KMS-11 (cell line): ENCODE results near the gene TLCD3B.

Source experiments
- H2AFZ ChIP-seq: fragments of 200-600 bp; sonication (generic); 2 replicates; pipeline ENCODE4 v1.6.1; 2016; ENCODE audit warnings: antibody characterized with exemption, mixed run types, low read depth
- H3K27ac ChIP-seq: fragments of 200-600 bp; sonication (generic); 2 replicates; pipeline ENCODE4 v1.6.1; 2016; ENCODE audit warnings: mild to moderate bottlenecking, mixed run types
- H3K27me3 ChIP-seq: fragments of 200-600 bp; sonication (generic); 2 replicates; pipeline ENCODE4 v1.6.1; 2017; ENCODE audit warnings: mild to moderate bottlenecking, low read depth, mixed run types, moderate library complexity; ENCODE audit not compliant: insufficient read depth
- H3K36me3 ChIP-seq: fragments of 200-600 bp; sonication (generic); 2 replicates; pipeline ENCODE4 v1.6.1; 2017; ENCODE audit warnings: mild to moderate bottlenecking, mixed run types; ENCODE audit not compliant: insufficient read depth
- H3K4me1 ChIP-seq: fragments of 200-600 bp; sonication (generic); 2 replicates; pipeline ENCODE4 v1.6.1; 2016; ENCODE audit warnings: mild to moderate bottlenecking, low read depth, mixed run types; ENCODE audit not compliant: poor library complexity, severe bottlenecking
- H3K4me2 ChIP-seq: fragments of 200-600 bp; sonication (generic); 2 replicates; pipeline ENCODE4 v1.7.0; 2016; ENCODE audit warnings: mild to moderate bottlenecking, mixed run types
- H3K4me3 ChIP-seq: fragments of 200-600 bp; sonication (generic); IDR thresholded peaks from 2 replicates; pipeline ENCODE4 v1.6.1; 2017; ENCODE audit warnings: low read depth, low read length, mixed read lengths; ENCODE audit not compliant: insufficient read depth
- H3K79me2 ChIP-seq: fragments of 200-600 bp; sonication (generic); 2 replicates; pipeline ENCODE4 v1.6.1; 2016; ENCODE audit warnings: low read depth, mixed run types; ENCODE audit not compliant: insufficient read depth
- H3K9ac ChIP-seq: fragments of 200-600 bp; sonication (generic); 2 replicates; pipeline ENCODE4 v1.6.1; 2016; ENCODE audit warnings: mild to moderate bottlenecking, mixed run types
- H4K20me1 ChIP-seq: fragments of 200-600 bp; sonication (generic); 2 replicates; pipeline ENCODE4 v1.6.1; 2016; ENCODE audit warnings: mild to moderate bottlenecking, mixed run types; ENCODE audit not compliant: insufficient read depth
- TF ChIP-seq, protein P1 (sequence below): fragments of 200-600 bp; sonication (generic); conservative IDR thresholded peaks from 2 replicates; pipeline ENCODE4 v1.6.1; 2017; ENCODE audit warnings: low read depth, mild to moderate bottlenecking, antibody characterized with exemption, low read length, moderate library complexity, mixed read lengths

TLCD3B gene

DNA sequence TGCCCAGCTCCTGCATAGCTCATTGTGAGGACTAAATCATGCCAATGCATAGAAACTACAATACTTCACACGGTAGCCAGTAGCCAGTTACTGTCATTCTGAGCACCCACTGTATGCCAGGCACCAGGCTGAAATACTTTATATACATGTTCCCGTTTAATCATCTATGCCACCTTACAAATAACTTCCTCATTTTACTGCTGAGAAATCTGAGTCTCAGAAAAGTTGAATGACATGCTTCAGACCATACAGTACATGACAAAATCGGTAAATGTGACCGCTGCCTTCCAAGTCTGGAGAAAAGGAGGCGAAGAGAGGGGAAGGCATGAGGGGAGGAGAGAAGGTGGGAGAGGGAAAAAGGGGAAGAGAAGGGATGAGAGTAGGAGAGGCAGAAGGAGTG lies 9.2 kb upstream of the TLCD3B start:
- Histone ChIP-seq H3K36me3 (no peaks in the 10 kb centered on the region), H3K9ac (no peak overlapping the region), H3K79me2 (no peaks in the 10 kb centered on the region), H3K4me2 (no peak overlapping the region), H3K4me3 (no peak overlapping the region), H3K27me3 (peaks cover 5% of the 10 kb centered on the region; the same call in 1 of the 2 replicates), H4K20me1 (no peaks in the 10 kb centered on the region), H2AFZ (no peak overlapping the region), H3K27ac (no peak overlapping the region), H3K4me1 (no peaks in the 10 kb centered on the region)
- TF ChIP-seq, protein P1, sequence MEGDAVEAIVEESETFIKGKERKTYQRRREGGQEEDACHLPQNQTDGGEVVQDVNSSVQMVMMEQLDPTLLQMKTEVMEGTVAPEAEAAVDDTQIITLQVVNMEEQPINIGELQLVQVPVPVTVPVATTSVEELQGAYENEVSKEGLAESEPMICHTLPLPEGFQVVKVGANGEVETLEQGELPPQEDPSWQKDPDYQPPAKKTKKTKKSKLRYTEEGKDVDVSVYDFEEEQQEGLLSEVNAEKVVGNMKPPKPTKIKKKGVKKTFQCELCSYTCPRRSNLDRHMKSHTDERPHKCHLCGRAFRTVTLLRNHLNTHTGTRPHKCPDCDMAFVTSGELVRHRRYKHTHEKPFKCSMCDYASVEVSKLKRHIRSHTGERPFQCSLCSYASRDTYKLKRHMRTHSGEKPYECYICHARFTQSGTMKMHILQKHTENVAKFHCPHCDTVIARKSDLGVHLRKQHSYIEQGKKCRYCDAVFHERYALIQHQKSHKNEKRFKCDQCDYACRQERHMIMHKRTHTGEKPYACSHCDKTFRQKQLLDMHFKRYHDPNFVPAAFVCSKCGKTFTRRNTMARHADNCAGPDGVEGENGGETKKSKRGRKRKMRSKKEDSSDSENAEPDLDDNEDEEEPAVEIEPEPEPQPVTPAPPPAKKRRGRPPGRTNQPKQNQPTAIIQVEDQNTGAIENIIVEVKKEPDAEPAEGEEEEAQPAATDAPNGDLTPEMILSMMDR: no peak

DNA sequence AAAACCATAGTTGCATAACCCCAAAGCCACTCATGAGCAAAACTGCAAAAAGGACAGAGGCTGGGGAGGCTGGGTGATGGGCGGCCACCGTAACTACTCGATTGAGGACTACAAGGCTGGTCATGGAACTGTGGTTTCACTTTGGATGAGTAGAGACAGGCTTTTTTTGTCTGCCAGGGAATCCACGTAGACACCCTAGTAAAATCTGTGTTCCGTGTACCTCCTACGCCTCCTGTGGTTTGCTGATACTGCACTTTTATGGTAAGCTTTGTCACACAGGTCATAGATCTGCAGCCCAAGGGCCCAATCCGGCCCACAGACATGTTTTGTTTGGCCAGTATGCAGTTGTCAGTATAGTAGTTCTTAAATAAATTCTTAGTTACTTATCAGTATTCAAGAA lies 2.2 kb upstream of the TLCD3B start:
- no peak overlapping the region for H3K4me2 ChIP-seq
- H3K36me3 ChIP-seq: no peaks in the 10 kb centered on the region
- H3K4me3 ChIP-seq: no peak overlapping the region
- H3K27ac ChIP-seq: no peak overlapping the region
- no peak overlapping the region for H3K9ac ChIP-seq
- H4K20me1 ChIP-seq: no peaks in the 10 kb centered on the region
- no peaks in the 10 kb centered on the region for H3K79me2 ChIP-seq
- peaks cover 51% of the 10 kb centered on the region for H3K27me3 ChIP-seq
- H2AFZ ChIP-seq: no peak overlapping the region
- TF ChIP-seq, protein P1: no peak
- H3K4me1 ChIP-seq: peaks cover 3% of the 10 kb centered on the region

DNA sequence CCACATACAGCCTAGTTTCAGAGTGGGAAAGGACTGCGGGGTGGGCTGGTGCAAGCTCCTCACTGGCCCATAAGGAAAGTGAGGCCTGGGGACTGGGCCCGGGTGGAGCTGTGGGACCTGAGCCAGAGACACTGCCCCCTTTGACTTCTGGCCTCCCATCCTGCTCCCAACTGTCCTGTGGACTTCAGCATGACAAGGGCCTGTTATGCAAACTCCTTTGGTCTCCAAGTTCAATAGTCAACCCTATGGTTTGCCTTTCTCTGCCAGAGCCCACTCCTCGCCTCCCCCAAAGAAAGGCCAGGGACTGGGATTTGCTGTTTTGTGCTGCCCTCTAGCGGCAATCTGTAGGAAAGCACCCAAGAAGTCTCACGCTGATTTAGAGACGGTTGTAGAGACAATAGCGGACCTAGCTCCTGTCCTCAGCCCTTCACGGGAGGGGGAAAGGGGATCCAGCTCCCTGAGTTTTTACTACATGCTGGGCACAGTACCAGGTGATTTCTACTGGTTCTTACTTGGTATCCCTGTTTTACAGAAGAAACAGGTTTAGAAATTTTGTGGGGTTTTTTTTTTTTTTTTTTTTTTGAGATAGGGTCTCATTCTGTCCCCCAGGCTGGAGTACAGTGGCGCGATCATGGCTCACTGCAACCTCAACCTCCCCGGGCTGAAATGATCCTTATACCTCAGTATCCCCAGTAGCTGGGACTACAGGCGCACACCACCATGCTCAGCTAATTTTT lies 1.2 kb upstream of the TLCD3B start:
- Histone ChIP-seq H3K27ac (no peak overlapping the region), H4K20me1 (no peaks in the 10 kb centered on the region), H3K4me2 (no peak overlapping the region), H3K36me3 (no peaks in the 10 kb centered on the region), H3K79me2 (no peaks in the 10 kb centered on the region), H2AFZ (no peak overlapping the region), H3K27me3 (peaks cover 61% of the 10 kb centered on the region), H3K4me3 (no peak overlapping the region), H3K9ac (no peak overlapping the region), H3K4me1 (peaks cover 3% of the 10 kb centered on the region)
- TF ChIP-seq, protein P1: peak; percentile 98

GRCh38 chr16:30031477-30031918 lies 427 bp upstream of the TLCD3B start:
- Histone ChIP-seq H3K9ac (no peak overlapping the region), H3K4me3 (no peak overlapping the region), H3K4me2 (no peak overlapping the region), H3K36me3 (no peaks in the 10 kb centered on the region), H3K27ac (no peak overlapping the region), H3K27me3 (peaks cover 68% of the 10 kb centered on the region), H3K79me2 (no peaks in the 10 kb centered on the region), H3K4me1 (peaks cover 3% of the 10 kb centered on the region), H4K20me1 (no peaks in the 10 kb centered on the region), H2AFZ (no peak overlapping the region)
- TF ChIP-seq, protein P1: no peak
